NCI-H510A (cell line): ENCODE data around the gene ARID2.

Source experiments
- DNase-seq: peaks from one replicate; lab custom pipeline; 2025; lab: John Stamatoyannopoulos, UW

ARID2 gene, protein sequence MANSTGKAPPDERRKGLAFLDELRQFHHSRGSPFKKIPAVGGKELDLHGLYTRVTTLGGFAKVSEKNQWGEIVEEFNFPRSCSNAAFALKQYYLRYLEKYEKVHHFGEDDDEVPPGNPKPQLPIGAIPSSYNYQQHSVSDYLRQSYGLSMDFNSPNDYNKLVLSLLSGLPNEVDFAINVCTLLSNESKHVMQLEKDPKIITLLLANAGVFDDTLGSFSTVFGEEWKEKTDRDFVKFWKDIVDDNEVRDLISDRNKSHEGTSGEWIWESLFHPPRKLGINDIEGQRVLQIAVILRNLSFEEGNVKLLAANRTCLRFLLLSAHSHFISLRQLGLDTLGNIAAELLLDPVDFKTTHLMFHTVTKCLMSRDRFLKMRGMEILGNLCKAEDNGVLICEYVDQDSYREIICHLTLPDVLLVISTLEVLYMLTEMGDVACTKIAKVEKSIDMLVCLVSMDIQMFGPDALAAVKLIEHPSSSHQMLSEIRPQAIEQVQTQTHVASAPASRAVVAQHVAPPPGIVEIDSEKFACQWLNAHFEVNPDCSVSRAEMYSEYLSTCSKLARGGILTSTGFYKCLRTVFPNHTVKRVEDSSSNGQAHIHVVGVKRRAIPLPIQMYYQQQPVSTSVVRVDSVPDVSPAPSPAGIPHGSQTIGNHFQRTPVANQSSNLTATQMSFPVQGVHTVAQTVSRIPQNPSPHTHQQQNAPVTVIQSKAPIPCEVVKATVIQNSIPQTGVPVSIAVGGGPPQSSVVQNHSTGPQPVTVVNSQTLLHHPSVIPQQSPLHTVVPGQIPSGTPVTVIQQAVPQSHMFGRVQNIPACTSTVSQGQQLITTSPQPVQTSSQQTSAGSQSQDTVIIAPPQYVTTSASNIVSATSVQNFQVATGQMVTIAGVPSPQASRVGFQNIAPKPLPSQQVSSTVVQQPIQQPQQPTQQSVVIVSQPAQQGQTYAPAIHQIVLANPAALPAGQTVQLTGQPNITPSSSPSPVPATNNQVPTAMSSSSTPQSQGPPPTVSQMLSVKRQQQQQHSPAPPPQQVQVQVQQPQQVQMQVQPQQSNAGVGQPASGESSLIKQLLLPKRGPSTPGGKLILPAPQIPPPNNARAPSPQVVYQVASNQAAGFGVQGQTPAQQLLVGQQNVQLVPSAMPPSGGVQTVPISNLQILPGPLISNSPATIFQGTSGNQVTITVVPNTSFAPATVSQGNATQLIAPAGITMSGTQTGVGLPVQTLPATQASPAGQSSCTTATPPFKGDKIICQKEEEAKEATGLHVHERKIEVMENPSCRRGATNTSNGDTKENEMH (N-terminal part only)

GRCh38 chr12:45729233-45730083 is at the start of gene ARID2:
ARID2 (plus strand) TSS chr12:45729706; CDS start chr12:45729837, 131 bp downstream.
- DNase-seq: peak; percentile 63

- no peak for DNase-seq
Observed at GRCh38 chr12:45680362-45680761, 49.1 kb upstream of the ARID2 start.

DNA sequence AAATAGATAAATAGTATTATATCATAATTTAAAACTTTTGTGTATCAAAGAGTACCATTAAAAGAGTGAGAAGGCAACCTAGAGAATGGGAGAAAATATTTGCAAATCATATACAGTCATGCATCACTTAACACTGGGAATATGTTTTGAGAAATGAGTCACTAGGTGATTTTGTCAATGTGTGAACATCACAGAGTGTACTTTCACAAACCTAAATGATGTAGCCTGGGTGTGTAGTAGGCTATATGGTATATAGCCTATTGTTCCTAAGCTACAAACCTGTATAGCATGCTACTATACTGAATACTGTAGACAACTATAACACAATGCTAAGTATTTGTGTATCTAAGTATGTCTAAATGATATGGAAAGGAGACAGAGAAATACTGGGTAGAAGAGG is 48.0 kb upstream of the ARID2 start:
- no peak for DNase-seq

GRCh38 chr12:45685680-45686079 is 43.8 kb upstream of the ARID2 start:
- no peak for DNase-seq

DNA sequence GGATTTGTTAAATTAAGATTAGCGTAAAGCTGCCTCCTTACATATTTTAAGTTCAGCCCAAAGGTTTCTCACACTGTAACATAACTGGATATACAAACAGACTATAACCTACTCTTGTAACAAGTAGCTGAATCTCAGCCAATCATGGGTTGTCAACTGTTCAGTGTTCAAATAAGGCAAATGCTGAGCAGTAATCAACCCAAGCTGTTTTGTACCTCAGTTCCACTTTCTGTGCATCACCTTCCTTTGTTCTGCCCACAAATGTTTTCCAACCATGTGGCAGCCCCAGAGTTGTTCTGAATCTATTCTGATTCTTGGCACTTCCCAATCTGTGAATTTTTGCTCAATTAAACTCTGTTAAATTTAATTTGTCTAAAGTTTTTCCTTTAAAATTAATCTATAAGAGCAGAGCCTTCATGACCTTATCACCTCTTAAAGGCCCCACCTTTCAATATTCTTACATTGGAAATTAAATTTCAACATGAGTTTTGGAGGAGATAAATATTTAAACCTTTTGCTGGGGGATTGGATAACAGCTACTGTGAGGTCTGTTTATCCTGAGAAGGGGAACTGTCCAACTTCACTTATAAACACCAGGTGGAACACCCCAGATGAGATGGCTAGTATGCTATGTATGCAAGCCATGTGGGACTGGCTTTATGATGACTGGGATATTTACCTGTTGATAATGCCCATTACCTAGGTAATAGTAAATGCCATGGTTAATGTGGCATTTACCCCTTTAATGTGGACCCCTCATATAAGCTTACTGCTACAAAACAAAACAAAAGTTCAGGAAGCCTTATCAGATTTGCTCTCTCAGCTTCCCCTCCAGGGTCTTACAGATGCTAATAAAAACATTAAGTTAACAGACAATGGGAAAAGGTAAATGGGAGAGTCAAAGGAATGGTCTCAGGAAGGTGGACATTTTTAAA is 42.2 kb upstream of the ARID2 start:
- DNase-seq: no peak

GRCh38 chr12:45688183-45688582 is 41.3 kb upstream of the ARID2 start:
- no peak for DNase-seq

- DNase-seq: no peak
Observed at GRCh38 chr12:45695035-45695434, 34.5 kb upstream of the ARID2 start.

GRCh38 chr12:45695606-45696005 is 33.9 kb upstream of the ARID2 start:
- no peak for DNase-seq

GRCh38 chr12:45696049-45696448 is 33.5 kb upstream of the ARID2 start:
- DNase-seq: no peak

GRCh38 chr12:45697371-45697770 is 32.1 kb upstream of the ARID2 start:
- no peak for DNase-seq

- DNase-seq: no peak
Observed at GRCh38 chr12:45701296-45701695, 28.2 kb upstream of the ARID2 start.

- DNase-seq: no peak
Observed at GRCh38 chr12:45703942-45704341, 25.6 kb upstream of the ARID2 start.

DNA sequence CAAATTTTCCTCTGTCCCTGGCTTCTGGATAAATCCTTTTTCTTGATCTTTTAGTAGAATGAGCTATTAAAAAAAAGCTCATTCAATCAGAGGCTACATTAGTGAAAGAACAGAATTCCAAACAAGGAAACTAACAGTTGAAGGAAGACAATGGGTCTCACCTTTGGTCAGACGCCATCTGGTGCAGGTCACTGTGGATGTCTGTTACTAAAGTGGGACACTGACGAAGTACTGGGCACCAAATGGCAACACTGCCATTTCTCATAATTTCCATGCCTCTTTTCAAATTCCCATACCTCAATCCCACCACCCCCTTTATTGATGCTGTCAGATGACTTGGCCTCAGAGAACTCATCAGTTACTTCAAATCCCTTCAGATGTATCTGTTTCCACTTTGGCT is 24.5 kb upstream of the ARID2 start:
- DNase-seq: no peak

- DNase-seq: no peak
Observed at GRCh38 chr12:45705404-45705803, 24.1 kb upstream of the ARID2 start.

- no peak for DNase-seq
Observed at GRCh38 chr12:45707241-45707857, 22.2 kb upstream of the ARID2 start.

- no peak for DNase-seq
Observed at GRCh38 chr12:45708363-45708762, 21.1 kb upstream of the ARID2 start.

DNA sequence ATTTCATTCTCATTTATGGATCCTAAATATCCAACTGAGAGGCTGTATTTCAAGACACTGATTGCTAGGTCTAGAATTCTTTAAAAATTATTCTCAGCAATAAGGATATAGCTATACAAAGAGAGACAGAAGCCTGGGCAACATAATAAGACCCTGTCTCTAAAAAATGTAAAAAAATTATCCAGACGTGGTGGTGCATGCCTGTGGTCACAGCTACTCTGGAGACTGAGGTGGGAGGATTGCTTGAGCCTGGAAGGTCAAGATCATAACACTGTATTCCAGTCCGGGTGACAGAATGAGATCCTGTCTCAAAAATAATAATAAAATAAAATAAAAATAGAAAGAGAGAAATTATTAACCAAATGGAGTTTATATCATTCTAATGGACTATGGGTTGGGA is 20.6 kb upstream of the ARID2 start:
- no peak for DNase-seq

- DNase-seq: no peak
Observed at GRCh38 chr12:45712319-45712718, 17.2 kb upstream of the ARID2 start.

- no peak for DNase-seq
Observed at GRCh38 chr12:45713078-45713477, 16.4 kb upstream of the ARID2 start.

- no peak for DNase-seq
Observed at GRCh38 chr12:45718306-45718705, 11.2 kb upstream of the ARID2 start.
